Jurkat, Clone E6-1 (cell line): ENCODE data around the gene TMEM233.

ENCODE experiments used
- DNase-seq: peaks from one replicate; pipeline ENCODE4 v3.0.0-alpha.2; 2011; ENCODE audit warnings: low read depth, low spot score
- H3K4me3 ChIP-seq: 2 replicates; pipeline ENCODE4 v1.5.1; 2011; ENCODE audit warnings: mild to moderate bottlenecking, low read length, control low read depth, moderate library complexity

The TMEM233 gene

DNA sequence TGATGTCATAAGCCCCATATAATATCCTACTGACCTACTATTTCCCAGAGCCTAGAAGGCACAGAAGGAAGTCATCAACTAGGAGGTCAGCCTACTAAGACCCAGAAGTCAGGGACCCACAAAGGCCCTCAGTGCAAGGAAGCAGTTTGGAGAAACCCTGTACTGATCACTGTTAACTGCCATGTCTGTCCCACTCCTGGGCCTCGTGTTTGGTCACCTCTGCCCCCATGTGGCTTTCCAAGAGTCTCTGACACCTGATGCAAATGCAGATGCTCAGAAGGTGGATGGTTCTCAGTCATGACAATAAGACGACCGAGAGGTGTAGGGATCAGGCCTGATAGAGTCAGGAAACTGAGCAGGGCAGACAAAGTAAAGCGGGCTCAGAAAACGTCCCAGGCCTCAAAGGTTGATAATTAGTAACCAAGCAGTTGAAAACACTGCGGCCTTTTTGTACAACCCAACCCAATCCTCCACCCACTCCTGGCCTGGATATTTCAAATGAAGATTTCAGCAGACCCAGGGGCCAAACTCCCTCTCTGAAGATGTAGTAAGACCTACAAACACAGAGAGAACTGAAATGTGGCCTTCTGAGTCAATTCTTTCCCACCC lies 97.7 kb downstream of the TMEM233 start:
- no peak for DNase-seq
- H3K4me3 ChIP-seq: no peak overlapping the region

DNA sequence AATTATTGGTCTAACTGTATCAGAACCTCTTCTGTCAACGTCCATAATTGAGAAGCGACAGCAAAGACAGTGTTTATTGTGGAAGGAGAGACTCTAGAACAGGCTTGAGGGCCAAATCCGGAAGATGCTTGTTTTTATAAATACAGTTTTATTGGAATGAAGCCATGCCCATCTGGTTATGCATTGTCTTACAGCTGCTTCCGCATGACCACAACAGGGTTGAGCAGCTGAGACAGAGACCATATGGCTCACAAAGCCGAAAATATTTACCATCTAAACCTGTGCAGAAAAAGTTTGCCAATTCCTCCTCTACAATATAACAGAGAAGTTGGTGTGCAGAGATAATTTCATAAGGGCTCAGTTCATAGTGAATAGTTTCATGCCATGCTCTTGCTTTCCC lies 98.8 kb downstream of the TMEM233 start:
- H3K4me3 ChIP-seq: no peak overlapping the region

More for the DNA sequence above, 98.8 kb downstream of the TMEM233 start:
- no peak for DNase-seq
